ENCODE results near the gene B3GAT3.
A peak's percentile ranks its signal among the peaks of the same experiment; 100 is the strongest.

DNA sequence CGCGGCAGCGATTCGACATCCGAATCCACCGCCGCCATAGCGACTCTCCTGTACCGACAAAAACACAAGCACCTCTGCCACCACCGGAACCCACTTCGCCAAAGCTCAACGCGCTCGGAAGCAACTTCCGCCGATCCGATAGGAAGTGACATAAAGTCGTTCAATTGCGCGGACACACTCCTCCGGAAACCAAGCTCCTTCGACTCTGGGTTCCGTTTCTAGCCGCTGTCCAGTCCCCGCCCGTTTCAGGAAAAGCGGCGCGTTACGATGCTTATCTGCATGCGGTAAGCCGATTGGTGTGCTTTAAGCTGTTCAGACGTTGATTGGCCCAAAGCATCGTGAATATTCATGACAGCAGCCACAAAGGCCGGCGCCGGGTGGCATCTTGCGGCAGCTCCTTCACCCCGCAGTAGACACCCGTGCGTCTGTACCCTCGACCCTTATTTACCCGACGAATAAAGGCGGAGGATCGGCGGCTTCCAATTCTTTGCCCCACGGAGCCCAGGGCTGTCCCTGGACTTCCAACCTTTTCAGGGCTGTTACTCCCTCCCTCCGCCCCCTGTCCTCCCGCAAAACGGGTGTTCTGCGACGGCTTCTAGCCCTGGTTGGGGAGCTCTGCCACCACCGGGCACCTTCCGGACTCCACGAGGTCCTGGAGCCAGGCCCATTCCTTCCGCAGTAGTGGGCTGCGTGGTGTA is 30.2 kb downstream of the B3GAT3 start, which contains the start of gene TUT1:
- TF ChIP-seq, protein P1, sequence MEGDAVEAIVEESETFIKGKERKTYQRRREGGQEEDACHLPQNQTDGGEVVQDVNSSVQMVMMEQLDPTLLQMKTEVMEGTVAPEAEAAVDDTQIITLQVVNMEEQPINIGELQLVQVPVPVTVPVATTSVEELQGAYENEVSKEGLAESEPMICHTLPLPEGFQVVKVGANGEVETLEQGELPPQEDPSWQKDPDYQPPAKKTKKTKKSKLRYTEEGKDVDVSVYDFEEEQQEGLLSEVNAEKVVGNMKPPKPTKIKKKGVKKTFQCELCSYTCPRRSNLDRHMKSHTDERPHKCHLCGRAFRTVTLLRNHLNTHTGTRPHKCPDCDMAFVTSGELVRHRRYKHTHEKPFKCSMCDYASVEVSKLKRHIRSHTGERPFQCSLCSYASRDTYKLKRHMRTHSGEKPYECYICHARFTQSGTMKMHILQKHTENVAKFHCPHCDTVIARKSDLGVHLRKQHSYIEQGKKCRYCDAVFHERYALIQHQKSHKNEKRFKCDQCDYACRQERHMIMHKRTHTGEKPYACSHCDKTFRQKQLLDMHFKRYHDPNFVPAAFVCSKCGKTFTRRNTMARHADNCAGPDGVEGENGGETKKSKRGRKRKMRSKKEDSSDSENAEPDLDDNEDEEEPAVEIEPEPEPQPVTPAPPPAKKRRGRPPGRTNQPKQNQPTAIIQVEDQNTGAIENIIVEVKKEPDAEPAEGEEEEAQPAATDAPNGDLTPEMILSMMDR (IDR thresholded peaks at IDR 0.05): peak in 2 of 6 experiments; percentile 3 to 18
- TF ChIP-seq POLR2A (IDR thresholded peaks at IDR 0.05): peak; percentile 39 to 97

All from thyroid gland (tissue), 4 donors.